Posterior vena cava (tissue), 2 donors: Measurements from ENCODE around the gene KCNJ10. TPM values are rescaled to one million over a fixed set of nuclear protein-coding genes. Genes with fewer than 3 reads are reported as not detected.
A peak's percentile ranks its signal among the peaks of the same experiment; 100 is the strongest.

Experiments used
- DNase-seq: peaks from one replicate; pipeline ENCODE4 v3.0.0-alpha.2; 2020; ENCODE audit warnings: low spot score
- intact Hi-C, 2 donors: fragments of 100-400 bp; cut with DNase I; formaldehyde crosslinking; loops; one replicate each; pipeline versions ENCODE4 v1.14.1 to v1.14.2; 2022 to 2023
- total RNA-seq, 2 donors: library from RNA; stranded (reverse); fragmentation: NEBNext Ultra II Directional; extraction: Animal tissue kit (Norgen Biotek cat#: 25700); gene quantifications; one replicate each; pipeline ENCODE4 v1.2.1, GENCODE V29; 2021
- donor health status: DM: yes; HTN: yes; CAD: no.
- donor health status: DM: yes; HTN: yes; CAD: no.

Gene KCNJ10
- total RNA-seq, 2 donors from 2014 or later = 0.19 TPM; not detected in 1

GRCh38 chr1:160089883-160090282, 19.9 kb upstream of the KCNJ10 start:
- DNase-seq = no peak
- intact Hi-C loops = no loop called here

- intact Hi-C loops = no loop called here
- no peak for DNase-seq
These were observed 17.2 kb upstream of the KCNJ10 start for GRCh38 chr1:160087118-160087662.

GRCh38 chr1:160086456-160086892, 16.5 kb upstream of the KCNJ10 start:
- intact Hi-C loops = no loop called here
- no peak for DNase-seq

- peak; percentile 95 for DNase-seq
- intact Hi-C loops = no loop called here
These were observed 15.9 kb upstream of the KCNJ10 start for GRCh38 chr1:160085686-160086455.

- no peak for DNase-seq
- intact Hi-C loops = no loop called here
These were observed 14.9 kb upstream of the KCNJ10 start for GRCh38 chr1:160084771-160085321.

- intact Hi-C loops = no loop called here
- DNase-seq = no peak
These were observed 14.2 kb upstream of the KCNJ10 start for GRCh38 chr1:160083968-160084770.

GRCh38 chr1:160082926-160083325, 13.0 kb upstream of the KCNJ10 start:
- intact Hi-C loops = no loop called here
- DNase-seq = no peak

GRCh38 chr1:160082487-160082886, 12.5 kb upstream of the KCNJ10 start:
- DNase-seq = no peak
- intact Hi-C loops = no loop called here

- no peak for DNase-seq
- intact Hi-C loops = no loop called here
These were observed 11.4 kb upstream of the KCNJ10 start, which contains the start of gene KCNJ9 for GRCh38 chr1:160081261-160081936. Gene KCNJ9 (plus strand): TSS chr1:160081538. CDS start chr1:160084031, 2,493 bp downstream.

GRCh38 chr1:160080381-160081100, 10.6 kb upstream of the KCNJ10 start:
- no peak for DNase-seq
- intact Hi-C loops = no loop called here

GRCh38 chr1:160079448-160079847, 9.5 kb upstream of the KCNJ10 start:
- intact Hi-C loops = no loop called here
- no peak for DNase-seq

GRCh38 chr1:160078512-160079195, 8.7 kb upstream of the KCNJ10 start:
- intact Hi-C loops = no loop called here
- no peak for DNase-seq

GRCh38 chr1:160077486-160077885, 7.5 kb upstream of the KCNJ10 start:
- intact Hi-C loops = no loop called here
- no peak for DNase-seq

GRCh38 chr1:160076295-160076694, 6.3 kb upstream of the KCNJ10 start:
- no peak for DNase-seq
- intact Hi-C loops = no loop called here

- intact Hi-C loops = no loop called here
- no peak for DNase-seq
These were observed 5.9 kb upstream of the KCNJ10 start for GRCh38 chr1:160075836-160076235.

- DNase-seq = no peak
- intact Hi-C loops = no loop called here
These were observed 4.9 kb upstream of the KCNJ10 start for GRCh38 chr1:160074865-160075264.

- DNase-seq = no peak
- intact Hi-C loops = no loop called here
These were observed 1.3 kb upstream of the KCNJ10 start for GRCh38 chr1:160071289-160071688.
